GM15510 (cell line): ENCODE data around the gene GNB5.

Experiments used
- POLR2A ChIP-seq: IDR thresholded peaks from 3 replicates; pipeline ENCODE4 v1.6.1; 2011; ENCODE audit warnings: borderline replicate concordance; ENCODE audit not compliant: insufficient read length; ENCODE audit errors: extremely low read depth

Gene GNB5

DNA sequence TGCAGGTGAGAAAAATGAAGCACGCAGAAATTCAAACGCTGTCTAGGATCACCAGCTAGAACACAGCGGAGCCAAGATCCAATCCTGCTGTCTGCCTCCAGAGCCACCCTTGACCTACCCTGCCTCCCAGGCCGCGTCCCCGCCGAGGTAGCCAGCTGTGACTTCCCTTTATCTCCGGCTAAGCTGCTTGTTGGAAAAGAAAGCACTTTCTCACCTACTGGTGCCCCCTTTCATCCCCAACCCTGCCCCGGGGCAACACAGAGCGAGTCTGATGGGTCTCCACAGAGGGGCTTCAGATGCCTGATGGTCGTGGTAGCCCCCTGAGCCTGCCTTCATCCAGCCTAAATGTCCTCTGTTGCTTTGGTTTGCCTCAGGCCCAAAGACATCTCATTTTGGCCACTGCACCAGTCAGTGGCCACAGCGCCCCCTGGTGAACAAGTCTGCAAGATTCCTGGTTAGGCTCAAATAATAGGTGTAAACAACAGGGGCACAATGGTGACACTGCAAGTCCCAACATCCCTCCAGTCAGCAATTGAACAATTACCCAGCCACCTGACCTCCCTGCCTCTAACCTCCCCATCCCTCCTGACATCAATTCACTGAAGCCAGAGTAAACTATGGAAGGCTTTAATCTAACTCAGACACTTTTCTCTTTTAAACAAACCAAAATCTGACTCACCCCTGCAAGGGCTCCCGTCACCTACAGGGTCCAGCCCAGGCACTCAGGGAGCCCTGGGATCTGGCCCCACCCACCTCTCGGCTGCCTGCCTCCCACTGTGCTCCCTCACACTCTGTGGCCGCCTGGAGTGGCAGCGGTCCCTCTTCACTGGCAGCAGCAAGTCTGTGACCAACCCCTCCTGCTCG lies 51.4 kb downstream of the GNB5 start:
- TF ChIP-seq POLR2A, result no peak

DNA sequence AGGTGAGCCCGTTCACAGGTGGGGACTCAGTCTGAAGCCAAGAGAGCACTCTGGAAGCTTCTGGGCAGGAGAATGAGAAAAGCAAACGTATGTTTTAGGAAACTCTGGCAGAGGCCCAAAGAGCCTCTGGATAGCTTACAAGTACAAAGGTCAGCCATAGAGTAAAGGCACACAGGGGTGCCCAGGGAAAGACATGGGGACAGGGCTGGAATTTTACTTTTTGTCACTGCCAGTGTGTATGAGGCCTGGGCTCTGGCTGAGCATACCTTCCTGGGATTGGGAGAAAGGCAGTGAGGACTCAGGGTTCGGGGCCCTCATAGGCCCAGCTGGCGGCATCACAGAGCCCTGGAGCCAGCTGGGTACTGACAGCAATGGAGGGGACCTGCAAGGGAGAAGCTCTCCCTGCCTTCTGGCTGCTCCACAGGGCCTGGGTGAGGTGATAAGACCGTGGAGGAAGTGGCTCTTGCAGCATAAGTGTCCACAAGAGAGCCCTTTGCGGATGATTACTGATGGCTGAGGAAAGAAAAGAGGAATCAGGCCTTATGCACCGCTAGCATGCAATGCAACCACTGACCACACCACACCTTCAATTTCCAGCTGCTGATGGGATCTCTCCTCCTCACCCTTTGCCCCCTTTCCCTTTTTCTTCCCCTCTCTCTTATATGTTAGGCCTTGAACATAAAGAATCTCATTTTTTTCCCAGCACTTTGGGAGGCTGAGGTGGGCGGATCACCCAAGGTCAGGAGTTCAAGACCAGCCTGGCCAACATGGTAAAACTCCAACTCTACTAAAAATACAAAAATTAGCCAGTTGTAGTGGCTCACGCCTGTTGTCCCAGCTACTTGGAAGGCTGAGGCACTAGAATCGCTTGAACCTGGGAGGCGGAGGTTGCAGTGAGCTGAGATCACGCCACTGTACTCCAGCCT lies 53.5 kb downstream of the GNB5 start:
- no peak for TF ChIP-seq POLR2A

- no peak for TF ChIP-seq POLR2A
Observed at GRCh38 chr15:52136442-52136980, 54.7 kb downstream of the GNB5 start.

- TF ChIP-seq POLR2A, result no peak
Observed at GRCh38 chr15:52134502-52135144, 56.6 kb downstream of the GNB5 start.

GRCh38 chr15:52133510-52134220 lies 57.5 kb downstream of the GNB5 start:
- TF ChIP-seq POLR2A, result no peak

DNA sequence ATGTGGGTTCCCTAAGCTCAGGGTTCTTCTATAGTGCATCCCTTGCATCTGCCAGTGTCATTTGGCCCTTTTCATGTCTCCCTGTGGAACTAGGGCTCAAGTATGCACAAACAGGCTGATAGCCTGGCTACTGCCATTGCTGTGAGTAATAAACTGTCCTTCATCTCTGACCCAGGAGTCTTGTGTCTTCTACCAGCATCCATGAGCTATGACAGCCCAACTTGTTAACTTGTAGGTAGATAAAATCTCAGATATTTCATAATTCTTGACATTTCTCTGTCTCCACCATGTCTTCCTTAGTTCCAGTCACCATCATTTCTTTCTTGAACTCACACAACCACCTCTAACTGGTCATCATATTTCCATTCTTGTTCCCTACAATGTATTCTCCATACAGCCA lies 59.1 kb downstream of the GNB5 start:
- TF ChIP-seq POLR2A, result no peak

GRCh38 chr15:52128568-52128967 lies 62.6 kb downstream of the GNB5 start:
- no peak for TF ChIP-seq POLR2A

GRCh38 chr15:52124270-52124880 lies 66.8 kb downstream of the GNB5 start:
- no peak for TF ChIP-seq POLR2A

DNA sequence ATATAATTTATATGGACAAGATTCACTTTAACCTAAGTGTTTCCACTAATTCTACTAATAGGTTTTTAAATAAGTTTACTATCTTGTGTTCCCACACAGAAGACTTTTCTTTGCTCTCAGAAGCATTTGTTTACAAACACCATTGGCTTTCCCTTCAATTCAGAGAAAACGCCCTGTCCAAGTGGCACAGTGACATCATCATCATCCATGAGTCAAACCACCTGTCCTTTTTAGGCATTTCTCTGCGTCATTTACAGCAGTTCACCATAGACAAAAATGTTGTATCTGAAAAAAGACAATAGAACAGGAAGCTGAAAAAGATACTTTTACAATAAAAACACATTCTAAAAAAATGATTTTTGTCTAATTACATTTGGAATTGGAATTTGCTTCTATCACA lies 69.3 kb downstream of the GNB5 start:
- TF ChIP-seq POLR2A, result no peak

GRCh38 chr15:52121006-52121405 lies 70.2 kb downstream of the GNB5 start:
- no peak for TF ChIP-seq POLR2A

DNA sequence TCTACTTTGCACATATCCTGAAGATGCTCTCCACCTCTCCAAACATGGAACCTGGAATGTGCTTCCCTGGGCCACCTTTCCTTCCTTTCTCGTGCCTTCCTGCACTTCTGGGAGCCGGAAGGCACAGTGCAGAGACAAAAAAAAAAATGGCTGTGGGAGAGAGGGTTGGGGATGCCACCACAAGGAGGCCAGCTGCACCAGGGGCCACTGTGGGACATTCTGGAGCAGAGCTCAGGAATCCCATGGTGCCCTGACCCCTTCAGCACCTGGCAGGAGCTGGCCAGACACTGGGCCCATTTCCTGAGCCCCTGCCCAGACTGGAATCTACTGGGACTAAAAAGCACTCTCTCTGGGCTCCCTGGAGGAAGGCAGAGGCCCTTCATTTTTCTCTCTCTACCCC lies 70.7 kb downstream of the GNB5 start:
- no peak for TF ChIP-seq POLR2A

DNA sequence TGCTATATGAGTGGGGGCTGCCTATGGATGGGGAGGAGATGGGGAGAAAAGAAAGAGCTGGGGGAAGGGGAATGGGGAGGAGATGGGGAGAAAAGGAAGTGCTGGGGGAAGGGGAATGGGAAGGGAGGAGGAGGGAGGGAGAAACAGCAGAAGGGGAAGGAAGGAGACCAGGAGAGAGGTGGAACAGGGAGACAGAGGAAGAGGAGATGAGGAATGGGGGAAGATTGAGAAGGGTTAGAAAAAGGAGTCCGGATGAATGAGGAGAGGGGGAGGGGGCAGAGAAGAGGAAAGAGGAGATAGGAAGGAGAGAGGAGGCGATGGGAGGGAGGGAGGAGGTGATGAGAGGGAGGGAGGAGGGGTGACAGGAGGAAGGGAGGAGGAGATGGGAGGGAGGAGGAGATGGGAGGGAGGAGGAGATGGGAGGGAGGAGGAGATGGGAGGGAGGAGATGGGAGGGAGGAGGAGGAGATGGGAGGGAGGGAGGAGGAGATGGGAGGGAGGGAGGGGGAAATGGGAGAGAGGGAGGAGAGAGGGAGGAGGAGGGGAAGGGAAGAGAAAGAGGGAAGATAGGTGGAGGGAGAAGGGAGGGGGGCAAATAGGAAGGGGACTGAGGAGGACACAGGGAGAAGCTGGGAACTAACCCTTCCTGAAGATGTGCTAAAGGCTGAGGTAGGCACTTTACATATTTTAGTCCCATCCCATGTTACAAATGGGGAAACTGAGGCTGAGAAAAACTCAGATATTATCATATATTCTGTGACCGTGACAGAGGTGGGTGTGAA lies 72.0 kb downstream of the GNB5 start:
- TF ChIP-seq POLR2A, result no peak

- TF ChIP-seq POLR2A, result no peak
Observed at GRCh38 chr15:52117549-52117948, 73.6 kb downstream of the GNB5 start.

GRCh38 chr15:52115598-52116427 lies 75.4 kb downstream of the GNB5 start:
- no peak for TF ChIP-seq POLR2A
